ENCODE data around the gene RAET1G.
"Not testable (repeated sequence)": the region's sequence is repeated elsewhere in the genome, so short reads cannot be mapped to it uniquely, and the experiment has no call there.

Gene RAET1G

DNA sequence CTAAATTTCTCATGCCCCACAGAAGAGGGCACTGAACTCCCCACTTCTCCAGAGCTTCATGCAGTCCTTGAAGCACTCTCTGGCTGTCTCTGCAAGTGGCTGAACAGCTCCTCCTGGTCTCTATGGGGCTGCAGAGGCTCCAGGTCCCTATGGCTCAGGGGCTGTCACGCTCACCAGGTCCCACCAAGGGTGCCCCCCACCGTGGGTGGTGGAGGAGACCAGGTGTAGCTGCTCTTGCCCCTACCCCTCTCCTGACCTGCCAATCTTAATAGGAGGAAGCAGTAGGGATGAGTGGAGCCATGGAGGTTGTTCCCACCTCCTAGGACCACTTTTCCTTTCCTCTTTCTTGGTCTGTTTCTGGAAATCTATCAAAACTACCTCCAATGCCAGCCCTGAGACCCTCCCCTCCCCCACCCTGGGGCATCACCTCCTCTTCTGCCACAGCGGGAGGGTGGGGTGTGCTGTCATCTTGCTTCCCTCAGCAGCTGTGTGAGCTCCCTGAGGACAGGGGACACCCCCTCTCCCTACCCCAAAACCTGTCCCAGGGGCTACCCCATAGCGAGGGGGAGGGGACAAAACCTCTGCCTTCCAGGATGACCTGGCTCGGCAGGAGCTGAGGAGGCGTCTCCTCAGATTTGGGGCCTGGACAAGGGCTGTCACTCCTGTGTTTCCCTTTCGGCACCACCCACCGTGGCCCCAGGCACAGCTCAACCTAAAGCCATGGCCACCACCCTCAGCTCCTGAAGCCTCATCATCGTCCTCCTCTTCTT, 13.0 kb downstream of the RAET1G start:
- no peak for DNase-seq

DNA sequence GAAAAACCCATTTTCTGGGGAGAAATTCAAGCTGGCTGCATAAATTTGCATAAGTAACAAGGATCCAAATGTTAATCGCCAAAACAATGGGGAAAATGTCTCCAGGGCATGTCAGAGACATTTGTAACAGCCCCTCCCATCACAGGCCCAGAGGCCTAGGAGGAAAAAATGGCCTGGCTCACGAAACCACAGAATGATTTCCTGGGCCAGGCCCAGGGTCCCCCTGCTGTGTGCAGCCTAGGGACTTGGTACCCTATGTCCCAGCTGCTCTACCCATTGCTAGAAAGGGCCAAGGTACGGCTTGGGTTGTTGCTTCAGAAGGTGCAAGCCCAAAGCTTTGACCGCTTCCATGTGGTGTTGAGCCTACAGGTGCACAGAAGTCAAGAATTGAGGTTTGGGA, 14.4 kb downstream of the RAET1G start:
- not testable (repeated sequence) for DNase-seq

DNA sequence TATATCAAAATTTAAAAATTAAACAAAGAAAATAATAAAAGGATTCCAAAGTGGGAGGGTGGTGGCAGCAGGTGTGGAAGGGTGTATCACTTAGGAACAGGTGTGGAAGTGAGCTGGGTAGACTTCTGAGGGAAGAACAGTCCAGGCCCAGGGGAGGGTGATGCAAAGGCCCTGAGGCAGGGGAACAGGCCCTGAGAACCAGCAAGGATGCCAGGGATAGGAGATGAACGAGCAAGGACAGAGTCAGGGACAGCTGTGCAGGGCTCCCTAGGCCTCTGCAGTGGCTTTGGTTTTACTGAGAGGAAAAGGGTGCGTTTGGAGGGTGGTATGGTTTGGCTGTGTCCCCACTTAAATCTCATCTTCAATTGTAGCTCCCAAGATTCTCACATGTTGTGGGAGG, 15.6 kb downstream of the RAET1G start:
- DNase-seq = no peak

DNA sequence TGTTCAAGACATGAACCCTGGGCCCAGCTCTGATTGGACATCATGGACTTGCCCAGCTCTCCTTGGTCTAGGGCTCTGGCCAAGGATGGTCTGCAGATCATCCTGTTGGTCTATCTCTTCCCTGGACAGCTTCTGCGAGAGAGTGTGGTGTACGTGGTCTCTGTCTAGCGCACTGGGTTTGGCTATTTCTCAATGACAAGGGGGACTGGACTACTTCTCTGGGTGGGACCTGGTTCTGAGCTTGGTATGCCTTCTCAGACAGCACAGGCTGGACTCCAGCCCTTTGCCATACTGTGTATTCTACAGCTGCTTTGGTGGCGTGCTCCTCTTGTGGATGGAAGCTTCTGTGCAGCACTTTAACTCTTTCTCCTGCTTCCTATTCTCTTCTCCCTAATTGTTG, 16.5 kb downstream of the RAET1G start:
- no peak for DNase-seq

DNA sequence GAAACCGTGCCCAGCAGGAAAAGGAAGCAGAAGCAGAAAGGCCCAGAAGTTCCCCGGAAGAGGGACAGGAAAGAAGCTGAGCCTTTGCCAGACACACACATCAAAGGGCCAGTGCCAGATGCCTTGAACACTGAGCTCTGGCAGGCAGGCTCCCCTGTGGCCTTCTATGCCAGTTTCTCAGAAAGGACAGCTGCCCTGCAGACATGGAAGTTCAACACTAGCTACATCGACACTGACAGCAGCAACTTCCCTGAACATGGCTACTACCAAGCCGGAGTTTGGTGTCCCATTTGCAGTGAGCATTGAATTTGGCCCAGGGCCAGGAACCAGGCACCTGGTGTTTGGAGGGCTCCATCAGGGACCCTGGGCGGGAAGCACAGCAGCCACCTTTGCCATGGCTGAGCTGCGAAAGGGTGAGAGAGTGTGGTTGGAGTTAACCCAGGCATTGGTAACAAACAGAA, 17.0 kb downstream of the RAET1G start:
- DNase-seq = no peak

DNA sequence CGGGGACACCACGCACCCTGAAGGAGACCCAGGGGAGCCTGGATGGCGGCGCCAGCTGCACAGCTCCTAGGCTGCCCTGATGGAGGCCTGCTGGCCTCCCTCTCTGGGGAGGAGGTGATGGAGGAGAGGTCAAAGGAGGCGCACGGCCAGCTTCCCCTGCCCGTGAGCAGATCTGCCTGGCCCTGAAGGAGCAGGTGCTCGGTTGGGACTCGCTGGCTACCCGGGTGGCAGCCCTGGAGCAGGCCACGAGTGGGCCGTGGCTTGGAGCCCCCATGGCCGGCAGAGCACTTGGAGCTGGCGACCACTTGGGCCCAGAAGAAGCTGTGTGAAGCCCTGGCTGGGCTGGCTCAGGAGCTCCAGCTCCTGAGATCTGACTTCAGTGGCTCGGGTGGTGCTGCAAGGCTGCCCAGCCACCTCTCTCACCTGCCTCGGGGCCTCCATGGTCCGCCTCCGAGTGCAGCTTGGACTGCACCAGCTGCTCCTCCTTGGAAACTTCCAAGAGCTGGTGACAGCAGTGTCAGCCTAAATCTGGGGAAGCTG, 17.5 kb downstream of the RAET1G start:
- no peak for DNase-seq

DNA sequence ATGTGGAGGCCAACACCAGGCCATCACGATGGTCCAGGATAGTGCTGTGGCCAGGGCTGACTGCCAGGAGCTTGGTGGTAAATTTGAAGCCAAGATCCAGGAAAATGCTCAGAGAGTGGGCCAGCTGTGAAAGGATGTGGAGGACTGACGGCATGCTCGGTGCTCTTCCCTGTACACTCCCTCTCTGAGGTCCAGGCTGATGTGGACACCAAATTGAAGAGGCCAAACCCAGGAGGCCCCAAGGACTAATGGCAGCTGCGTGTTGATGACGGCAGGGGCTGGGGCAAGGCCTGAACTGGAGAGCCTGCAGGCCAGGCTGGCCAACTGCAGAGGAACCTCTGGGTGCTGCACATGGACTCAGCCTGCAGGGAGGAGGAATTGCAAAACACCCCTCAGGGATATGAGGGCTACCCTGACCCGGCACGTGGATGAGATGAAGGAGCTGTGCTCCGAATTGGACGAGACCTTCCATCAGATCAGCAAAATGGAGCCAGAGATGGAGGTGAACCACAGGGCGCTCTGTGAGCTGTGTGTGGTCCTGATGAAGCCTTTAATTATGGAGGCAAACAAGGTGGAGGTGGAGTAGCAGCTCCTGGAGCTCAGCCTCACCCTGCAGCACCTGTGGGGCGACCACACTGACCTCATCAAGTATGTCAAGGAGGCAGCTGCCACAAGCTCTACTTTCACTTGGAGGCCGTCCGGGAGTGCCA, 18.1 kb downstream of the RAET1G start:
- DNase-seq = no peak

DNA sequence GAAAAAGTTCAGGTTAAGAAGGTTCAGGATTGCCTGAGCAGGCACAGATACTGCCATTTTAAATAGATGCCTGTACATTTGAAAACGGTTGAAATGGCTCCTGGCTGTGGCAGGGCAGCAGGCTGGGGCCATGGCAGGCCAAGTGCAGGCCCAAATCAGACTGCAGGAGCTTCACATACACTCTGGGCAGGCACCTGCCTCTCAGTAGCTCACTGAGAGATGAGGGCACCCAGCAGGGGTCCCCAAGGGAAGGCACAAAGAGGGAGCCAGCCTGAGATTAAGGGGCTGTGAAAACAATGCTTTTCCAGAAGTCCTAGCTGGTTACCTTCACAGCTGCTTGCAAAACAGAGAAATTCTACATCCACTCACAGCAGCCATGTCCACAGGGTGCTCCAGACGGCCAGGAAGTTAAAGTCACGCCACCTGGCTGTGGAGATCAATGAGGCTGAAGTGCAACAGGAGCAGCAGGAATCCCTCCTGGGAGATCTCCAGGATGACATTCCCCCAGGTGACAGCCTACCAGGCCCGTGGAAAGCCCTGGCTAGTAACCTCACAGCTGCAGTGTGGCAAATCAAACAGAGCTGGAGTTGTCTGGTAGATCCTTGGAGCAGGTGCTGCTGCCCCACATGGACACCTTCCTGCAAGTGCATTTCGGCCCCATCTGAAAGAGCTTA, 18.8 kb downstream of the RAET1G start:
- no peak for DNase-seq

DNA sequence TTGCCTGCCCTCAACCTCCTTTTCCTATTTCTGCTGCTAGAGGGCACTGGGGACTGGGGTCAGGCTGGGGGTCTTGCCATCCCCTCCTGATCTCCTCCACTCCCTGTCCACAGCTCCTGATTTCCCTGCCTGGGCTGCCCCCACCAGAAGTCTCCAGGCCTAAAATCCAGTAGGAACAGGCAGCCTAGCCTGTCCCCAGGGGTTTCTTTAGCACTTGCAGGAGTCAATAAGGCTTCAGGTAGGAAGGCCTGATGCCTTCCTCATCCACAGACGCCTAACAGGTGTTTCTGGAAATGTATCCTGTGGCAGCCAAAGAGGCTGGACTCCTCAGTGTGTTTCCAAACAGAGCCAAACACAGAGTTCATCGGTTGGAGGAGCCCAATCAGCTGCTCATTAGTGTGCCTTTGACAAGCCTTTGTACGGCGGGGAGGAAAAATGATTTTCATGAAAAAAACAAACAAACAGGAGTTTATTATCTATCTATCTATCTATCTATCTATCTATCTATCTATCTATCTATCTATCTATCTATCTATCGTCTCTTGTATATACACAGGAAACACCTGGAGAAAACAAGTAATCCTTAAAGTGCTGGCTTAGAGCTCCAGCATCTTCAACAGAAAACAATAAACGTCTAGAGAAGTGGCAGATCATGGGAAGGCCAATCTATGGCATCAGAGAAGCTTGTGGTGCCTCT, 21.3 kb downstream of the RAET1G start:
- no peak for DNase-seq

DNA sequence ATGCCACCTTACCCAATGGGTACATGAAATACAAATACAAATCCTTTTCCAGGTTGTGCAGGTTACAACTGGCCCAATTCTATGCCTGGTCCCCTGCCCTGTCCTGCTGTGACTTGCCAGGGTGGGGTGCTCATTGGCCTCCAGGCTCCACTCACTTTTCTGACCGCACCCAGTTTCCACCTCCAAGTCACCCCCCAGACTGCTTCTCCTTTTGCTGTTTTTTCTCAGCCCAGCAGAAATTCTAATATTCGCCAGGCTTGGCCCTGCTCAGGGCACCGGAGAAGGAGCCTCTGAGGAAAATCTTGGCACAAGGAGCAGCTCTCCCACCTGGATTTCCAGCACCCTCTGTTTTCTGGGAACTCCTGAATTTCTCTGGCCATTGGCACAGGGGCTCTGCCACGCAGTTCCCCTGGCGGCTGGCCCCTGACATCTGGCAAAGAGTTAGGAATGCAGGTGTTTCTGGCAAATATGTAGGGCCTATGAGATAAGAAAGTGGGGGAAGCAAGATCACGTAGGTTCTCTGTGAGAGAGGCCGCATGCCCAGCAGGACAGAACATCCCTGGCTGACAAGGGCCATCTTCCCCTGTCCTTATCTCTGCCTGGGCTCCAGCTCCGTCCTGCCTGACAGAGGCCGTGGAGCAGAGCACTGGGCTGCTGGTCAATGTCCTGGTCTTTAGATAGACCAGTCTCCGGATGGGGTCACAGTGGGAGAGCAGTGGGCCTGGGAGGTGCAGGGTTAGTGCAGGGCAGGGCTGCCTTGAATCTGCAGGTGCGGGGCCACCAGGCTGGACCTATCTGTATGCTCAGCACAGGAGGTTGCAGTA, 22.1 kb downstream of the RAET1G start:
- DNase-seq = no peak

DNA sequence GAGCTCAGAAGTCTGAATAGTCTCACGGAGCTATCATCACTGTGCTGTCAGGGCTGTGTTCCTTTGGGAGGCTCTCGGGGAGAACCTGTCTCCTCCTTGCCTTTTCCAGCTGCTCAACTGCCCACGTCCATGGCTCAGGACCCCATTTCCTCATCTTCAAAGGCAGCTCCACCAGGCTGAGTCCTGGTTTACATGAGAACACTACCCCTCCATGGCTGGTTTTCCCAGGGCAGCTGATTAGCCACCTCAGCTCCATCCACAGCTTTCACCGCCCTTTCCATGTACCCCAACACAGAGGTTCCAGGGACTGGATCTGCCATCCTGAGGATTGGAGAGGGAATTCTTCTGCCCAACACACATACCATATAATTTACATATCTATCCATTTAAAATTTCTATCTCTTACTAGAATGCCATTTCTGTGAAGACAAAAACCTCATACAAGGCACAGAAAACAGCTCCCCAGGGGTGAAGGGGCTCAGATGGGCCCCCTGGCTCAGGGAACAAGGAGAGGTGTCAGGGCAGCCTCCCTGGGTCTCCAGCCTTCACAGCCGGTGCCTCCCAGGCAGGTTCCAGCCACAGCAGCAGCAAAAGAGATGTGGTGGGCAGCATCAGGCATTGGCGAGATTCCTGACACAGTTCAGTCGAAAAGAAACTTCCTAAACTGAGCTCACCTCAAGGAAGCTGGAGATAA, 22.8 kb downstream of the RAET1G start:
- DNase-seq = no peak

DNA sequence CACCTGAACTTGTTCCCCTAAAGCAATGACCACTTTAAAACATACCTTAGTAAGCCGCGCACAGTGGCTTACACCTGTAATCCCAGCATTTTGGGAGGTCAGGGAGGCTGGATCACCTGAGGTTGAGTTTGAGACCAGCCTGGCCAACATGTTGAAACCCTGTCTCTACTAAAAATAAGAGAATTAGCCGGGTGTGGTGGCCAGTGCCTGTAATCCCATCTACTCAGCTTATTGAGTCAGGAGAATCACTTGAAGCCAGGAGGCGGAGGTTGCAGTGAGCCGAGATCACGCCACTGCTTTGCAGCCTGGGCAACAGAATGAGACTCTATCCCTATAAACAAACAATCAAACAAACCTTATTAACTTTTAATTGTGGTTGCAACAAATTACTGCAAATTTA, 23.4 kb downstream of the RAET1G start:
- DNase-seq = no peak

DNA sequence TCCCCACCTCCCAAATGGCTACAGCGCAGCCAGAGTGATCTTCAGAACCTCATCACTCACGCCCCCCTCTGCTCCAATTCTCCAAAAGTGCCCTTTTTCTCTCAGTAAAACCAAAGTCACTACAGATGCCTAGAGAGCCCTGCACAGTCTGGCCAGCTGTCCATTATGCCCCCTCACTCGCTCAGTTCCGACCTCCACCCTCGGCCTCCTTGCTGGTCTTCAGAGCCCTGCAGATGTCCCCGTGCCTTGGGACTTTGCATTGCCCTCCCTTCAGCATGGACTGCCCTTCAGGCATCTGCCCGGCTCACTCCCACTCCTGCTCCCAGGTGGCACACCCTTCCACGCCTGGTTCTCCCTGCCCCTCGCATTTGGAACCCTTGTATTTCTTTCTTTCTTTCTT, 24.0 kb downstream of the RAET1G start:
- no peak for DNase-seq

DNA sequence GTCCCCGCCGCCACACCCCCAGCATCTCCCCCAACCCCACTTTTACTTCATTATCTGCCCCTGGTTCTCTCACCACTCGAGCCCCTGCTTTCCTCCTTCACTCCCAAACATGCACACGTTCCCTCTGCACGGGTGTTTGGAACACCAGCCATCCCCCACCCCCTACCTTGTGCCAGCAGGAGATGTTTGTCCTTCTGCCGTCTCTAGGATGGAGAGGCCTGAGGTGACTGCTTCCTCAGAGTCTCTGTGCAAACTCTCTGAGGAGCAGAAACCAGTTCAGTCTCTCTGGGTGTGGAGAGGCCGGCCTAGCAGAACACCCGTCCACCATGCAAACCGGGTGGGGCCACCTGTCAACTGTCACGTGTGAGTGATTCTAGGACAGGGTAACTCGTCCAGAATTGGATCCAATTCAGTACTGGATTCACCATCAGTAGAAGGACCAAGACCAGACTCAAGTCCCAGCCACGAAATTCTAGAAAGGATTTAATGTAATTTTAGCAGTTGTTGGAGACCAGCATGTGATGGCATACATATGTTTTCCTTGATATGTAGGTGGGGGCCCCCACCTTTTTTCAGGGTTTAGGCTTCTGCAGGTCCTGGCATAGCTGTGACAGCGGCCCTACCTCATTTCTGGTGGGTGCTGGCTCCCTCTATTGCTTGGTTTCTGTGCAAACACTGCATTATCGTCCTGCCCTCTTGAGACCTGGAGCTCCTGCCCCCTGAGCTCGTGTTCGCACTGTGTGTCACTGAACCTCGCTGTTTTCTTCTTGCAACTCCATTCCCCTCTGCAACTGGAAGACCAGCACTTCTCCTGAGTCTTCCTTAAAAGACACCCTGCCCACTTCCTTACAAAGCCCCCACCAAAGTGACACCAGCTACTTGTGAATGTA, 24.8 kb downstream of the RAET1G start, which contains the start of gene RAET1E:
Gene RAET1E, minus strand, starts transcription at position 259 of the 890 bp plus-strand sequence. CDS start 7,212 bp downstream, outside the sequence.
- no peak for DNase-seq

DNA sequence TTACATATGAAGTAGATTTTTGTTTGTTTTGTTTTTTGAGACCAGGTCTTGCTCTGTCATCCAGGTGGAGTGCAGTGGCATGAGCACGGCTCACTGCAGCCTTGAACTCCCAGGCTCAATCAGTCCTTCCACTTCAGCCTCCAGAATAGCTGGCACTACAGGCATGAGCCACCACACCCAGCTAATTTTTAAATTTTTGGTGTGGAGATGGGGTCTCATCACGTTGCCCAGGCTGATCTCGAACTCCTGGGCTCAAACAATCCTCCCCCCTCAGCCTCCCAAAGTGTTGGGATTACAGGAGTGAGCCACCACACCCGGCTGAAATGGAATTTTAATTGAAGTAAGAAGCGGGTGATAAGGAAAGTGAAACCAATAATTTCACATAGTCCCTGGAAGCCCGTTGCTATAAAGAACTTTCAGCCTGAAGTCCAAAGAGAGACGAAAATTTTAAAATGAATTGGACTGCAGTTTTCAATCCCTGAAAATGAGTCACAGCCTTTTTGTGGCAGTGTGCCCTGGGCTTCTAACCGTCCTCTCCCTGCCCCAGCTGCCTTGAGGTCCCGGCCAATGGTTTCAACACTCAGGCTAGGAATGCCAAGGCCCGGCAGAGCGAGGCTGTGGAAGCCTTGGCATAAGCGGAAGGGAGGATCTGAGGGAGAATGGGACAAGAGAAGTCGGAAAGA, 25.8 kb downstream of the RAET1G start:
- no peak for DNase-seq

DNA sequence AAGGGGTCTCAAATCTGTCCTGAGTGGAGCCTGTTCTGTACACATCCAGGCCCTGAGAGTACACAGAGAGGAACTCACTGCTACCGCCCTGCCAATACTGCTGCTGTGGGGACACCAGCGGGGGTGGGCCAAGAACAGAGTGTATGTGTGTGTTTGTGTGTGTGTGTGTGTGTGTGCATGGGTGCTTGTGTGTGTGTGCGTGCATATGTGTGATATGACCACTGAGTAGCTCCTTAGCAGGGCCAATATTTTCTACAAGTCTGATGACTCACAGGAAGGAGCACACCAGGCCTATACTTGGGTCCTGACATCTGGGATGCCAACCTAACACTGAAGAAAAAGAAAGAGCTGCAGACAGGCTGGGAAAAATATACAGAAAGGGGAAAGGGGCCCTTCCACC, 26.4 kb downstream of the RAET1G start:
- no peak for DNase-seq

DNA sequence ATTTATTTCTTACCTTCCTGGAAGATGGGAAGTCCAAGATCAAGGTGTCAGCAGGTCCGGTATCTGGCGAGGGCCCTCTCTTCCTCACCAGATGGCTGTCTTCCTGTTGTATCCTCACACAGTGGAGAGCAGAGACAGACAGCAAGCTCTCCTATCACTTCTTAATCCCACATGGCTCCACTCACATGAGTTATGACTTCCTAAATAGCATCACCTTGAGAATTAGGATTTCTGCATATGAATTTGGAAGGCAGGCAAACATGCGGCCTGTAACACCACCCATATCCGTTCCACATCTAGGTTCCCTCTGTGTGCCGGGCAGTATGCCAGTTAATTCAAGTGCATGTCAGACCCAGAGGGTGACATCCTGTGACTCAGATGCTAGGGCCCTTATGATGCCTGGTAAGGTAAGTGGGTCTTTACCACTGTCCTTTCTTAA, 27.1 kb downstream of the RAET1G start:
- DNase-seq = peak; percentile 16 to 20

DNA sequence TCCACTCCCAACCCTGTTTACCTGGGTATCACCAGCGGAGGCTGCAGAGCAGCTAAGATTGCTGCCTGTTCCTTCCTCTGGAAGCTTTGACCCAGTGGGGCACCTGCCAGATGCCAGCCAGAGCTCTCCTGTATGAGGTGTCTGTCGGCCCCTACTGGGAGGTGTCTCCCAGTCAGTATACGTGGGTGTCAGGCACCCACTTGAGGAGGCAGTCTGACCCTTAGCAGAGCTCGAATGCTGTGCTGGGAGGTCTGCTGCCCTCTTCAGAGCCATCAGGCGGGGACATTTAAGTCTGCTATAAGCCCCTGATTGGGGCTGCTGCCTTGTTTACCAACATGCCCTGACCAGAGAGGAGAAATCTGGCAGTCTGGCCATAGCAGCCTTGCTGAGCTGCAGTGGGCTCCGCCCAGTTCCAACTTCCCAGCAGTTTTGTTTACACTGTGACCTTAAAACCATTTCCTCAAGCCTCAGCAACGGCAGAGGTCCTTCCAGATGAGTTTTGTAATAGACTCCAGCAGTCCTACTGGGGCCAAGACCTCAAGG, 27.8 kb downstream of the RAET1G start:
- DNase-seq = no peak

DNA sequence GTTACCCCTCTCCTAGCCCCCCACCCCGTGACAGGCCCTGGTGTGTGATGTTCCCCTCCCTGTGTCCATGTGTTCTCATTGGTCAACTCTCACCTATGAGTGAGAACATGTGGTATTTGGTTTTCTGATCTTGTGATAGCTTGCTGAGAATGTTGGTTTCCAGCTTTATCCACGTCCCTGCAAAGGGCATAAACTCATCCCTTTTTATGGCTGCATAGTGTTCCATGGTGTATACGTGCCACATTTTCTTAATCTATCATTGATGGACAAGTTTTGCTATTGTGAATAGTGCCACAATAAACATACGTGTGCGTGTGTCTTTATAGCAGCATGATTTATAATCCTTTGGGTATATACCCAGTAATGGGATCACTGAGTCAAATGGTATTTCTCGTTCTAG, 31.1 kb downstream of the RAET1G start:
- not testable (repeated sequence) for DNase-seq

Data from activated CD4-positive, alpha-beta T cell treated with anti-CD3 and anti-CD28 coated beads, Interleukin-2, amount 50 U/mL, for 4 hours (primary cell).